ENCODE data around the gene MRTO4. TPM values are rescaled to one million over a fixed set of nuclear protein-coding genes. Genes with fewer than 3 reads are reported as not detected.

Gene MRTO4
- total and polyA plus RNA-seq, 9 of the 15 experiments (the other 6 are each of a cell fraction or from before 2014, with no cell fraction given): 62.0 to 173 (median 146) TPM

- TF ChIP-seq MYC (IDR thresholded peaks at IDR 0.05; ENCODE audit: low read depth, low read length) (peak; percentile 94), MYC (CRISPR knock-in tag; IDR thresholded peaks at IDR 0.05; ENCODE audit: borderline replicate concordance, low read depth) (peak; percentile 71; the same call in 1 of the 2 replicates), GABPB1 (CRISPR knock-in tag; IDR thresholded peaks at IDR 0.05) (peak; percentile 99), HDGF (IDR thresholded peaks at IDR 0.05) (no peak), ZNF764 (CRISPR knock-in tag; IDR thresholded peaks at IDR 0.05; ENCODE audit: low read depth) (no peak), IRF1 (CRISPR knock-in tag; IDR thresholded peaks at IDR 0.05; ENCODE audit: borderline replicate concordance) (no peak; the same call in 1 of the 2 replicates), ZNF696 (CRISPR knock-in tag; conservative IDR thresholded peaks at IDR 0.05) (no peak), ZNF282 (CRISPR knock-in tag; IDR thresholded peaks at IDR 0.05) (no peak), GMEB1 (CRISPR knock-in tag; IDR thresholded peaks at IDR 0.05) (peak; percentile 89), CBFA2T2 (conservative IDR thresholded peaks at IDR 0.05) (no peak), HSF4 (CRISPR knock-in tag; IDR thresholded peaks at IDR 0.05; ENCODE audit: borderline replicate concordance) (no peak), HIVEP1 (CRISPR knock-in tag; IDR thresholded peaks at IDR 0.05) (0 out of 2 replicates have a peak, but pooled peaks have one; percentile 51), SMAD3 (CRISPR knock-in tag; conservative IDR thresholded peaks at IDR 0.05) (no peak), ZSCAN29 (IDR thresholded peaks at IDR 0.05) (peak; percentile 65; the same call in 1 of the 2 replicates), ZNF586 (CRISPR knock-in tag; conservative IDR thresholded peaks at IDR 0.05) (no peak), ZKSCAN1 (IDR thresholded peaks at IDR 0.05; ENCODE audit: low read depth, low read length) (peak; percentile 74), ZNF707 (CRISPR knock-in tag; conservative IDR thresholded peaks at IDR 0.05) (no peak), POLR3A (IDR thresholded peaks at IDR 0.05; ENCODE audit: borderline replicate concordance, extremely low read depth, insufficient read depth, insufficient read length) (no peak), ZNF431 (CRISPR knock-in tag; IDR thresholded peaks at IDR 0.05) (peak; percentile 82; the same call in 1 of the 2 replicates), PRPF4 (IDR thresholded peaks at IDR 0.05; ENCODE audit: insufficient read depth, low read depth, low read length, poor library complexity, severe bottlenecking) (no peak), THAP7 (CRISPR knock-in tag; IDR thresholded peaks at IDR 0.05) (no peak; the same call in 1 of the 2 replicates), HMGXB4 (CRISPR knock-in tag; IDR thresholded peaks at IDR 0.05) (peak; percentile 83; the same call in 1 of the 2 replicates), EHMT2 (IDR thresholded peaks at IDR 0.05) (no peak), KHSRP (IDR thresholded peaks at IDR 0.05) (peak; percentile 96), PHB (CRISPR knock-in tag; IDR thresholded peaks at IDR 0.05) (no peak)
These were observed 41.4 kb upstream of the MRTO4 start, which contains the start of gene UBR4 (continued) for GRCh38 chr1:19209990-19210771.

Measured in K562 (cell line).